Dedifferentiated amniotic fluid mesenchymal stem cell (primary cell): Measurements from ENCODE around the gene RXRB.
A peak's percentile ranks its signal among the peaks of the same experiment; 100 is the strongest.
"Not testable (repeated sequence)": the region's sequence is repeated elsewhere in the genome, so short reads cannot be mapped to it uniquely, and the experiment has no call there.

ENCODE experiments used
- DNase-seq: peaks from one replicate; pipeline ENCODE4 v3.0.0-alpha.2; 2016; ENCODE audit errors: extremely low spot score

The RXRB gene

GRCh38 chr6:33200219-33201146 lies at the start of gene RXRB, which contains the start of gene SLC39A7:
TSS of gene RXRB (minus strand) at chr6:33200665. CDS start at chr6:33200476, 189 bp downstream.
TSS of gene SLC39A7 (plus strand) at chr6:33200867. CDS start at chr6:33201246, 379 bp downstream.
- peak; percentile 99 for DNase-seq

DNA sequence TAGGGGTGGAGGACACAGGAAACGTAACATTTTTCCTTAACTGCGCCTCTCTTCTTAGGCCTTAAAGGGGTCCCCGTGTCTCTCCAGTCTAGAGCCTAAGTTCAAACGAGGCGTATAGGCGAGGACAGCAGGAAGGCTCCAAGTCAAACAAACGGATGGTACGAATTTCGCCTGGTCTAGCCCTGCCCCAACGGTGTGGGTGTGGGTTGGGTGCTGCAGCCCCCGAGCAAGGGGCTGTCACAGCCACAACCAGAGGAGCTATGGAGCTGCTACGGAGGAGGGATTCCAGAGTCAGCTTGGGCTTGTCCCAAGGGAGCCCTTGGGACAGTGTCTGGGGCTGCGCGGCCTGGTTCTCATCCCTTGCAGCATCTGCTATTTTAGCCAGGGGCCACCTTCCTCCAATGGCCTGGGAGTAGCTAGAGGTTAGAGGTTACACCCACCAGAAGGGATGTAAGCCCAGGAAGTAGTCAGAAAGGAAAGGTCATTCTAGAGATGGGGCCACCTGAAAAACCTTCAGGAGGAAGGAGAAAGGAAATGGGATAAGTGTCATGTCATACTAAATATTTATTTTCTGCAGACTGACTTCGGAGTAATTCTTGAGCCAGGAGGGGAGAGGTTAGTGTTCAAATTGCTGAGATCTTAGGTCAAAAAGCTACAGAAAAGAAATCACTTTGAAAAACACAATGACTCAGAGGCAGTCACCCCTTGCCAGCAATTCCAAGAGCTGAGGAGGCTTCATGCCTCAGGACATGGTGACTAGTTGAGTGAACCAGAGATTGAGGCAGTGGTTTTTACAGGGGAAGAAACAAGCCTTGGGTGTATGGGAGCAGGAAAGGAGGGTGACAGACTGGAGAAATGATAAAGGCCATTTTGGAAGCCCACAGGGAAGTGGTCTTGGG lies 49.5 kb upstream of the RXRB start:
- DNase-seq = peak; percentile 71

GRCh38 chr6:33248932-33249731 lies 48.7 kb upstream of the RXRB start:
- DNase-seq = peak; percentile 99

GRCh38 chr6:33248643-33248931 lies 48.1 kb upstream of the RXRB start:
- peak; percentile 46 for DNase-seq

- DNase-seq = peak; percentile 83
Observed at GRCh38 chr6:33247977-33248642, 47.6 kb upstream of the RXRB start.

GRCh38 chr6:33243476-33243875 lies 43.0 kb upstream of the RXRB start:
- no peak for DNase-seq

GRCh38 chr6:33241968-33242367 lies 41.5 kb upstream of the RXRB start:
- DNase-seq = no peak

- no peak for DNase-seq
Observed at GRCh38 chr6:33237741-33238140, 37.3 kb upstream of the RXRB start.

DNA sequence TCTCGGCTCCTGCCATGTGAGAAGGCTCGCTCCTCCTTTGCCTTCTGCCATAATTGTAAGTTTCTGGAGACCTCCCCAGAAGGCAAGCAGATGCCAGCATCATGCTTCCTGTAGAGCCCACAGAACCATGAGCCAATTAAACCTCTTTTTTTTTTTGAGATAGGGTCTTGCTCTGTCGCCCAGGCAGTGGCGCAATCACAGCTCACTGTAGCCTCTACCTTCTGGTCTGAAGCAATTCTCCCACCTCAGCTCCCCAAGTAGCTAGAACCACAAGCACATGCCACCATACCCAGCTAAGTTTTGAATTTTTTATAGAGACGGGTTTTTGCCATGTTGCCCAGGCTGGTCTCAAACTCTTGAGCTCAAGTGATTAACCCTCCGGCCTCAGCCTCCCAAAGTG lies 36.4 kb upstream of the RXRB start:
- DNase-seq = no peak

DNA sequence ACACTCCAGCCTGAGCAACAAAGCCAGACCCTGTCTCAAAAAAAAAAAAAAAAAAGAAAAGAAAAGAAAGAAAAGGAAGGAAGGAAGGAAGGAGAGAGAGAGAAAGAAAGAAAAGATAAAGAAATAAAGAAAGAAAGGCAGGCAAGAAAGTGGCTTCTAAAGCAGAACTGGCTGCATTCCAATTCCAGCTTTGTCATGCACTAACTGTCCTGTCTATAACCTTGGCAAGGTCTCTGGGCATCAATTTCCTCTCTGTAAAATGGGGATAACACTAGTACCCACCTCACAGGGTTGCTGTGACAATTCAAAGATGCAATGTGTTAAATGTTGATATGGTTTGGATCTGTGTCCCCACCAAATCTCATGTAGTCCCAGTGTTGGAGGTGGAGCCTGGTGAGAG lies 35.9 kb upstream of the RXRB start:
- DNase-seq = no peak

GRCh38 chr6:33235221-33235634 lies 34.8 kb upstream of the RXRB start:
- no peak for DNase-seq

GRCh38 chr6:33226503-33227120 lies 26.1 kb upstream of the RXRB start:
- not testable (repeated sequence) for DNase-seq

DNA sequence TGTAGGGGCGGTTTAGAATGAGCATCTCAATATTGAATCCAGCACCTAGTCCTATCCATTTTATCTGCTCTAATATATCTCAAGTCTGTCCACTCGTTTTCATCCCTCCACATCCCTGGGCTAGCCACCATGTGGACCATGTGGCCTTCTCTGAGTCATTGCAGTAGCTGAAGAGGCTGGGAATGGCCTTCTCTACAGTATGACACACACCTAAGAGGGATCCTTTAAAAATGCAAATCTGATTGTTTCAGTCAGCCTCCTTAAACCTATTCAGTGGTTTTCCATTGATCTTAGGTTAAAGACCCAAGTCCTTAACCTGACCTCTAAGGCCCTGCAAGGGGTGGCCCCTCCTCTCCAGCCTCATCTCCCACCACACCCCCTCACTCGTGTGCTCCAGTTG lies 17.2 kb upstream of the RXRB start:
- DNase-seq = no peak

- no peak for DNase-seq
Observed at GRCh38 chr6:33217246-33217645, 16.8 kb upstream of the RXRB start.

- DNase-seq = no peak
Observed at GRCh38 chr6:33216117-33216649, 15.7 kb upstream of the RXRB start.

- no peak for DNase-seq
Observed at GRCh38 chr6:33215271-33216116, 15.0 kb upstream of the RXRB start.

DNA sequence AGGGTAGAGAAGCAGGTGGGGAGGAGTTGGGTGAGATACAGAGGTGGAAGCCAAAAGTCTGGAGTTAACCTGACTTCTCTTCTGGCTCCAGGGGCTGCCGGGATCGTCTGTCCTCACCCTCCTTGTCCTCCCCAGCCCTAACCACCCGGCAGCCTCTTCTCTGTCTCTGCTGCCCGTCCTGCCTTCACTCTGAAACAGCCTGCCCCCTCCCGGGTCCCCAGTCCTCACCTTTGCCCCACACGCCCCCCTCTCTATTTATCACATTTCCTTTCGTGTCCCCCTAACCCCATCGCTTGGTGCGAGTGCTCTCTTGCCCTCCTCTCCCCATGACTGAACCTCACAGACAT lies 13.5 kb upstream of the RXRB start:
- no peak for DNase-seq

DNA sequence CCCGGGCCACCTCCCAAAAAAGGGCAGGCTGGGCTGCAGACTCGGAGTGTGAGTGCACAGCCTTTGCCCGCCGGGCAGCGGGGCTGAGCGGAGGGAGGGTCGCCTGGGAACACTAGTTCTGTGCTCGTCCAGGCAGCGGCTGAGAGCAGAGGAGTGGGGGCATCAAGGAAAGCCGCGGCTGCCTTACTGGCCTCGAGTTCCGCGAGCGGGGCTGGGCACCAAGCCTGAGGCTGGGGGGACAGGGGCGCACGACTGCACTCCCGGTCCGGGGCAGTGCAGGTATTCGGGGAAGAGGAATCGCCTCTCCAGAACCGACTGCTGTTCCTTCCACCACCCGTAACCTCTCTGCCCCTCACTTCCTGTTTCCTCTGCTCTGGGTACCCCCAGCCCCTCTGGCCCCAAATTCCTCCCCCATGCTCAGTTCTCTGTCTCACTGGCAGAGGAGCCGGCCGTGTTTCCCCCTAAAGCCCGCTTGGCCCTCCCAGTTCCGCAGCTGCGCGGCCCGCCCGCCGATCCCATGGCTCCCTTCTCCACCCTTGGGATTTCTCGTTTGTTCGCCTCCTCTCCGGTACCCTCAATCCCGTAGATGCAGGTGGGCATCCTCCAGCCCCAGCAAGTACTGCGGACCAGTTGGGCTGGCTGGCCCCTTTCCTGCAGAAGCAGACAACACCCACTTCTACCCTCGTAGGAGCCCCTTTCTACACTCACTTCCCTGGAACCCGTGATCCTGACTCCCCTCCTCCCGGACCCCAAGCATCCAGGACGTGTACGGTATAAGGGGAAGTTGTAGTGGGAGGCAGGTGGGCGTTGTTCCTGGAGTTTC lies 12.9 kb upstream of the RXRB start:
- no peak for DNase-seq

GRCh38 chr6:33212857-33213165 lies 12.3 kb upstream of the RXRB start:
- DNase-seq = no peak
